GM12801 (cell line): ENCODE data around the gene DLG1.

Source experiments
- TF ChIP-seq, protein P1 (sequence below): IDR thresholded peaks from one replicate; pipeline ENCODE4 v1.5.1; 2011; ENCODE audit warnings: control low read depth; ENCODE audit not compliant: insufficient read length; ENCODE audit errors: extremely low read depth

Gene DLG1

DNA sequence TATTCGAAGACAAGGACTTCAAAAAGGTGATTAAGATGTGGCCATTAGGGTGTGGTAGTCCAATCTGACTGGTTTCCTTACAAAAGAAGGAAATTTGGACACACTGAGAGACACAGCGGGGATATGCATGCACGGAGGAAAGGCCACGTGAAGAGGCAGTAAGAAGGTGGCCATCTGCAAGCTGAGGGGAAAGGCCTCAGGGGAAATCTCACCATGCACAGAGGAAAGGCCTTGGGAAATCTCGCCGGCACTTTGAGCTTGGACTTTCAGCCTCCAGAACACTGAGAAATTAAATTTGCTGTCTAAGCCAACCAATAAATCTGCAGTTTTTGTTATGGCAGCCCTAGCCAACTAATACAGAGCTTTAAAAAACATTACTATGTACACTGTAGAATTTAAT lies 78.8 kb downstream of the DLG1 start:
- TF ChIP-seq, protein P1, sequence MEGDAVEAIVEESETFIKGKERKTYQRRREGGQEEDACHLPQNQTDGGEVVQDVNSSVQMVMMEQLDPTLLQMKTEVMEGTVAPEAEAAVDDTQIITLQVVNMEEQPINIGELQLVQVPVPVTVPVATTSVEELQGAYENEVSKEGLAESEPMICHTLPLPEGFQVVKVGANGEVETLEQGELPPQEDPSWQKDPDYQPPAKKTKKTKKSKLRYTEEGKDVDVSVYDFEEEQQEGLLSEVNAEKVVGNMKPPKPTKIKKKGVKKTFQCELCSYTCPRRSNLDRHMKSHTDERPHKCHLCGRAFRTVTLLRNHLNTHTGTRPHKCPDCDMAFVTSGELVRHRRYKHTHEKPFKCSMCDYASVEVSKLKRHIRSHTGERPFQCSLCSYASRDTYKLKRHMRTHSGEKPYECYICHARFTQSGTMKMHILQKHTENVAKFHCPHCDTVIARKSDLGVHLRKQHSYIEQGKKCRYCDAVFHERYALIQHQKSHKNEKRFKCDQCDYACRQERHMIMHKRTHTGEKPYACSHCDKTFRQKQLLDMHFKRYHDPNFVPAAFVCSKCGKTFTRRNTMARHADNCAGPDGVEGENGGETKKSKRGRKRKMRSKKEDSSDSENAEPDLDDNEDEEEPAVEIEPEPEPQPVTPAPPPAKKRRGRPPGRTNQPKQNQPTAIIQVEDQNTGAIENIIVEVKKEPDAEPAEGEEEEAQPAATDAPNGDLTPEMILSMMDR = no peak

DNA sequence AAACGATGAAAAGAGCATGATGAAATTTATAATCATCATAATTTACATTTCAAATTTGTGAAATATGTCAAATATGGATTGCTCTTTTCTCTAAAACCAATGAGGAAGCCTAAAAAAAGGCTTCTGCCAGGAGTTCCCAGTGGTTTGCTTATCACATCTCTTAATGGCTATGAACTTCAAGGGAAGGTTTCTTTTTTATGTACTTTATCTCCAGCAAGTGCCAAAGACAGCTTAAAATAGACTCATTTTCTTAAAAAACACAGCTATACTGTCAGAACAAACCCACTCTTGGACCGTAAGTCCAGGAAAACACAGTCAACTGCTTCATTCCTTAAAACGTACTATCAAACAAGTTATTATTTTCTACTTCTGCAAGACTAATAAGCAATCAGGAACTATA lies 80.2 kb downstream of the DLG1 start:
- TF ChIP-seq, protein P1 = no peak

DNA sequence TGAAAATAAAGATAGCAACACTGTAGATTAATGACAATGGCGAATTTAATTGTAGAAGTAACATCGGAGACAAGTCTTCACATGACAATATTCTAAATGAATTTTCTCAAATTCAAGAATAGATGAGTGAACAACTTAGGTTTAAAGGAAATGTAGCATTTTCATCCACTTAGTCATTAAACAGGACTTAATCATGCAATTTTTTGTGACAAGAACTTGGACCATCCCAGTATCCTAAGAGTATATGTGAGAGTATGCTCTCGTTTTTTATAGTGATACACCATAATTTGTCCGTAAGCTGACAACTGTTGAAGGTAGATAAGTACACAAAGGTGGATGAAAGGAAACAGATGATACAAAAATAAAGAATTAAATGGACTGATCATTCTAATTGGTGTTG lies 81.5 kb downstream of the DLG1 start:
- TF ChIP-seq, protein P1 = no peak

DNA sequence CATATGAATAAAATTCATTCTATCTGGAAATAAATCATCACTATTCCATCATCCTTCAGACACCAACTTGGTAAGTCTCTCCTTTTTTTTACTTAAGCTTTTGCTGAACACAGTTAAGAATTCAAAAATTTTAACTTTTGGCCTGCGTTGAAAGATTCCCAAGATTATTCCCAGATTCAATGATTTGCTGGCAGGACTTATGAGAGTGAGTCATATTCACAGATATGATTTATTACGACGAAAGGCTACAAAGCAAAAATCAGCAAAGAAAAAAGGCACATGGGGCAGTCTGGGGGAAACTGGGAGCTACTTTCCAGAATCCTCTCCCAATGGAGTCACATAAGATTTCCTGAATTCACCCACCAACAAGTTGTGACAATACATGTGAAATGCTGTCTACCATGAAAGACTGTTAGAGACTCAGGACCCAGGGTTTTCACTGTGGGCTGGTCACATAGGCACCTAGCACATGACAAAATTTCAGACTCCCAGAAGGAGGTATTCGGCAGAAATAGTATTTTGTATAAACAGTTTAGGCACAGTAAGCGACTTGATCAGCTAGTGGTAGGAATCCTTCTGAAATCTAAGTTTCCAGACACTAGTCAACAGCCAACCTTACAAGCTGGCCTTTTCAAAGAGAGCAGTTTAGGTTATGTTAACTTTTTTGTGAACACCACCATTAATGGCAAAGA lies 82.1 kb downstream of the DLG1 start:
- TF ChIP-seq, protein P1 = no peak

DNA sequence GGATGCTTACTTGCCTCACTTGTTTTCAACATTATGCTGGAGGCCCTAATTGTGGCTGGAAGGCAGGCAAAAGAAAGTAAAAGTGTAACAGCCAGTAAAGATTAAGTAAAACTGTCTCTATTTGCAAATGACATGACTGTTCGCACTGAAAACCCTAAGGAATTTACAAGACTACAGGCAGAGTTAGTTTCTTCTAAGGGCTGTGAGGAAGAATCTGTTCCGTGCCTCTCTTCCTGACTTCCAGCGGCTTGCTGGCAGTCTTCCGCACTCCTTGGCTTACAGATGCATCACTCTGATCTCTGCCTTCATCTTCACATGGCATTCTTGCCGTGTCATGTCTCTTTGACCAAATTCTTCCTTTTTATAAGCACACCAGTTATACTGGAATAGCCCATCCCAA lies 86.1 kb downstream of the DLG1 start:
- TF ChIP-seq, protein P1 = no peak

DNA sequence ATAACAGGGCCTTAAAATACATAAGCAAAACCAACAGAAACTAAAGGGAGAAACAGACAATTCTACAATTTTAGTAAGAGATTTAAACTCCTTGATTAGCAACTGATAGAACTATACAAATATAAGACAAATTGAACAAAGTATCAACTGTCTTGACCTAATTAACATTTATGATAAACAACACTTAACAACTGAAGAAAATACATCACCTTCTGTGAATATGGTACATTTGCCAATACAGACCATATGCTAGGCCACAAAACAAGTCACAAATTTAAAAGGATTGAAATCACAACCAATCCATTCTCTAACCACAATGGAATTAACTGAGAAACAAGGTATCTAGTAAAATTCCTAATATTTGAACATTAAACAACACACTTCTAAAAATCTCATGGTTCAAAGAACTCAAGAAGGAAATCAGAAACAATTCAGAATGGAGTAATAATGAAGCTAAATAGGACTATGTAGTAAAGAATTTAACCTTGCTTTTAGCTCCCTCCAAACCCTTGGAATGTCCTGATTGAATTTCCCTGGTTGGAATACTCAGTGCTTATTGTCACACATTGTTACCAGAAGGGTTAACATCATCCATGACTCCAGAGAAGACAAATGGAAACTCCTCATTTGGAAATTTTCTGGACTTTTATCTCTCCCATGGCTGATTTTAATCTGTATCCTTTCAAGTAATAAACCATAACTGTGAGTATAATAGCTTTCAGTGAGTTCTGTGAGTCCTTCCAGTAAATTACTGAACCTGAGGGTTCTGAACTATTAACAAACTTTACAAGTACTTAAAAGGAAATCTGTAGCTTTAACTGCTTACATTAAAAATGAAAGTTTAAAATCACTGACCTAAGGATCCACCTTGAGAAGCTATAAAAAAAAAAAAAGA lies 88.8 kb downstream of the DLG1 start:
- TF ChIP-seq, protein P1 = no peak

DNA sequence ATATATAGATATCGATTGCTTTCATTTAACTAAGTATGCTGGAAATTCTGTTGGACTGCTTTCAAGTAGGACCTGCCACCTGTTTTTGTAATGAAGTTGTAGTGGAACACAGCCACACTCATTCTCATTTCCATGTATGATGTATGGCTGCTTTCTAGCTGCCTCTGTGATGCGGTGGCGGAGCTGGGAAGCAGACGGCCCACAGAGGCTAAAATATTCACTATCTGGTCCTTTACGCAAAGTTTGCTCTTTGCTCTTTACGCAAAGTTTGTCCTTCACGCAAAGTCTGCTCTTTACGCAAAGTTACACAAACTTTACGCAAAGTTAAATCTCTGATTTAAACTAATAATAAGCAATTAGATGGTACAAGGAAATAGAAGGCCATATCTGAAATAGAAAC lies 91.5 kb downstream of the DLG1 start:
- TF ChIP-seq, protein P1 = no peak
